ENCODE results near the gene CNTD1. TPM values are rescaled to one million over a fixed set of nuclear protein-coding genes. Genes with fewer than 3 reads are reported as not detected.

CNTD1 gene
- total RNA-seq, 1 donor = 0.54 TPM

Small RNA genes lying within 50 kb of the gene (small RNA-seq; reads per million reads assigned to genes)
- gene HMGN2P15 = not detected
- gene MIR6781 = not detected

Other genes with a start within 250 kb of the CNTD1 start
- 0.99 and 4.7 TPM in 2 replicates for gene HSD17B1, start 245.9 kb upstream of the CNTD1 start, total RNA-seq (ENCODE audit: low replicate concordance)
- gene COASY, start 236.7 kb upstream of the CNTD1 start, total RNA-seq (ENCODE audit: low replicate concordance) = 11.0 and 19.1 TPM in 2 replicates
- gene MLX, start 231.8 kb upstream of the CNTD1 start, total RNA-seq (ENCODE audit: low replicate concordance) = 10.5 and 41.8 TPM in 2 replicates
- gene PSMC3IP, start 221.1 kb upstream of the CNTD1 start, total RNA-seq (ENCODE audit: low replicate concordance) = 0.49 and 18.3 TPM in 2 replicates
- gene RETREG3, start 189.5 kb upstream of the CNTD1 start, total RNA-seq (ENCODE audit: low replicate concordance) = 41.1 and 52.6 TPM in 2 replicates
- gene TUBG1, start 189.2 kb upstream of the CNTD1 start, total RNA-seq (ENCODE audit: low replicate concordance) = 15.3 and 50.6 TPM in 2 replicates
- 4.3 and 12.1 TPM in 2 replicates for gene TUBG2, start 139.6 kb upstream of the CNTD1 start, total RNA-seq (ENCODE audit: low replicate concordance)
- 15.5 and 15.6 TPM in 2 replicates for gene PLEKHH3, start 121.9 kb upstream of the CNTD1 start, total RNA-seq (ENCODE audit: low replicate concordance)
- 4.3 and 4.9 TPM in 2 replicates for gene CCR10, start 117.0 kb upstream of the CNTD1 start, total RNA-seq (ENCODE audit: low replicate concordance)
- gene CNTNAP1, start 116.3 kb upstream of the CNTD1 start, total RNA-seq (ENCODE audit: low replicate concordance) = 32.0 and 41.5 TPM in 2 replicates
- gene EZH1, start 53.8 kb upstream of the CNTD1 start, total RNA-seq (ENCODE audit: low replicate concordance) = 26.7 and 31.4 TPM in 2 replicates
- 0.27 and 4.8 TPM in 2 replicates for gene RAMP2, start 37.6 kb upstream of the CNTD1 start, total RNA-seq (ENCODE audit: low replicate concordance)
- gene VPS25, start 25.4 kb upstream of the CNTD1 start, total RNA-seq (ENCODE audit: low replicate concordance) = 4.2 and 57.2 TPM in 2 replicates
- gene WNK4, start 18.3 kb upstream of the CNTD1 start, total RNA-seq (ENCODE audit: low replicate concordance) = 0.45 and 3.5 TPM in 2 replicates
- gene COA3, start 157 bp upstream of the CNTD1 start, total RNA-seq (ENCODE audit: low replicate concordance) = 40.8 and 67.5 TPM in 2 replicates
- gene BECN1, start 25.4 kb downstream of the CNTD1 start, total RNA-seq (ENCODE audit: low replicate concordance) = 72.6 and 99.3 TPM in 2 replicates
- 86.3 and 101 TPM in 2 replicates for gene PSME3, start 34.5 kb downstream of the CNTD1 start, total RNA-seq (ENCODE audit: low replicate concordance)
- 0.25 and 0.72 TPM in 2 replicates for gene AOC2, start 45.7 kb downstream of the CNTD1 start, total RNA-seq (ENCODE audit: low replicate concordance)
- under 0.01 and 0.08 TPM in 2 replicates for gene AOC3, start 52.3 kb downstream of the CNTD1 start, total RNA-seq (ENCODE audit: low replicate concordance)
- not detected in 2 replicates for gene G6PC1, start 101.9 kb downstream of the CNTD1 start, total RNA-seq (ENCODE audit: low replicate concordance)
- gene AARSD1, start 165.6 kb downstream of the CNTD1 start, total RNA-seq (ENCODE audit: low replicate concordance) = 18.9 and 20.0 TPM in 2 replicates
- 0.18 and 0.65 TPM in 2 replicates for gene PTGES3L, start 181.2 kb downstream of the CNTD1 start, total RNA-seq (ENCODE audit: low replicate concordance)
- 7.7 and 12.1 TPM in 2 replicates for gene RUNDC1, start 181.7 kb downstream of the CNTD1 start, total RNA-seq (ENCODE audit: low replicate concordance)
- gene RPL27, start 199.6 kb downstream of the CNTD1 start, total RNA-seq (ENCODE audit: low replicate concordance) = 336 and 1,876 TPM in 2 replicates
- gene IFI35, start 207.9 kb downstream of the CNTD1 start, total RNA-seq (ENCODE audit: low replicate concordance) = 34.7 and 43.0 TPM in 2 replicates
- 435 and 461 TPM in 2 replicates for gene VAT1, start 223.5 kb downstream of the CNTD1 start, total RNA-seq (ENCODE audit: low replicate concordance)
- gene RND2, start 226.4 kb downstream of the CNTD1 start, total RNA-seq (ENCODE audit: low replicate concordance) = 0.45 and 0.98 TPM in 2 replicates

All from fibroblast of the aortic adventitia (primary cell).